GM23338 (cell line): ENCODE results near the gene DAGLA. TPM values are rescaled to one million over a fixed set of nuclear protein-coding genes. Genes with fewer than 3 reads are reported as not detected.

ENCODE experiments used
- ATAC-seq: fragments of 200-7000 bp; cut with Tn5 transposase; 3 replicates; pipeline ENCODE4 v1.9.1; 2020
- DNase-seq: peaks from one replicate; pipeline ENCODE4 v3.0.0-alpha.2; 2015; ENCODE audit warnings: low spot score
- H2AFZ ChIP-seq: fragments of 200-600 bp; sonication (generic); 2 replicates; pipeline ENCODE4 v1.8.0; 2016; ENCODE audit warnings: antibody characterized with exemption, mild to moderate bottlenecking, moderate library complexity
- H3F3A ChIP-seq: fragments of 200-600 bp; sonication (generic); replicated peaks from 2 replicates; pipeline ENCODE4 v1.8.0; 2017; ENCODE audit warnings: antibody characterized with exemption, mixed run types, low read depth
- H3K27ac ChIP-seq: fragments of 200-600 bp; sonication (generic); 2 replicates; pipeline ENCODE4 v1.6.1; 2016; ENCODE audit warnings: low read depth
- H3K27me3 ChIP-seq: fragments of 200-600 bp; sonication (generic); 2 replicates; pipeline ENCODE4 v1.8.0; 2016; ENCODE audit warnings: mild to moderate bottlenecking, mixed run types, moderate library complexity; ENCODE audit not compliant: insufficient read depth
- H3K36me3 ChIP-seq: fragments of 200-600 bp; sonication (generic); 2 replicates; pipeline ENCODE4 v1.8.0; 2016; ENCODE audit warnings: mild to moderate bottlenecking; ENCODE audit not compliant: insufficient read depth
- H3K4me1 ChIP-seq: fragments of 200-600 bp; sonication (generic); 2 replicates; pipeline ENCODE4 v1.8.0; 2016; ENCODE audit warnings: mild to moderate bottlenecking, moderate library complexity; ENCODE audit not compliant: insufficient read depth
- H3K4me2 ChIP-seq: fragments of 200-600 bp; sonication (generic); 2 replicates; pipeline ENCODE4 v1.7.1; 2017; ENCODE audit warnings: mixed run types
- H3K4me3 ChIP-seq: fragments of 200-600 bp; sonication (generic); 2 replicates; pipeline ENCODE4 v1.6.1; 2016; ENCODE audit warnings: mixed run types
- H3K79me2 ChIP-seq: fragments of 200-600 bp; sonication (generic); replicated peaks from 2 replicates; pipeline ENCODE4 v1.8.0; 2017; ENCODE audit warnings: mild to moderate bottlenecking; ENCODE audit not compliant: insufficient read depth
- H3K9me2 ChIP-seq: fragments of 200-600 bp; sonication (generic); 2 replicates; pipeline ENCODE4 v1.8.0; 2017; ENCODE audit not compliant: insufficient read depth
- H4K20me1 ChIP-seq: fragments of 200-600 bp; sonication (generic); replicated peaks from 2 replicates; pipeline ENCODE4 v1.8.0; 2017; ENCODE audit warnings: mild to moderate bottlenecking; ENCODE audit not compliant: insufficient read depth
- H3K27ac Mint-ChIP-seq: 2 replicates; pipeline ENCODE4 v1.8.0; 2020; ENCODE audit warnings: inconsistent platforms, mild to moderate bottlenecking, moderate library complexity, mixed read lengths
- H3K27me3 Mint-ChIP-seq: 3 replicates; pipeline ENCODE4 v1.8.0; 2022; ENCODE audit warnings: low read depth, mild to moderate bottlenecking, moderate library complexity, mixed read lengths, inconsistent platforms; ENCODE audit not compliant: insufficient read depth, poor library complexity
- H3K36me3 Mint-ChIP-seq: 3 replicates; pipeline ENCODE4 v1.8.0; 2021; ENCODE audit warnings: low read depth, mild to moderate bottlenecking, inconsistent platforms, moderate library complexity, mixed read lengths
- H3K4me1 Mint-ChIP-seq: 3 replicates; pipeline ENCODE4 v1.8.0; 2020; ENCODE audit warnings: mild to moderate bottlenecking, inconsistent platforms, mixed read lengths
- H3K4me3 Mint-ChIP-seq: 3 replicates; pipeline ENCODE4 v1.8.0; 2021; ENCODE audit warnings: moderate library complexity, mild to moderate bottlenecking, inconsistent platforms, mixed read lengths
- H3K9me3 Mint-ChIP-seq: 3 replicates; pipeline ENCODE4 v1.8.0; 2020; ENCODE audit warnings: moderate library complexity, mild to moderate bottlenecking, inconsistent platforms, mixed read lengths
- CREB1 ChIP-seq: fragments of 250-450 bp; sonication (Bioruptor Pico); IDR thresholded peaks from 2 replicates; pipeline ENCODE4 v1.5.0; 2020; ENCODE audit warnings: low read depth, mild to moderate bottlenecking, moderate library complexity
- ETS1 ChIP-seq: IDR thresholded peaks from 2 replicates; pipeline ENCODE4 v1.6.1; 2016; ENCODE audit warnings: antibody characterized with exemption
- EZH2 ChIP-seq: fragments of 200-600 bp; sonication (generic); IDR thresholded peaks from one replicate; pipeline ENCODE4 v1.8.0; 2017; ENCODE audit warnings: antibody characterized with exemption, mild to moderate bottlenecking, low read depth; ENCODE audit not compliant: unreplicated experiment
- EZH2phosphoT487 ChIP-seq: fragments of 200-600 bp; sonication (generic); IDR thresholded peaks from one replicate; pipeline ENCODE4 v1.8.1; 2018; ENCODE audit warnings: antibody characterized with exemption; ENCODE audit not compliant: unreplicated experiment
- JUNB ChIP-seq: IDR thresholded peaks from one replicate; pipeline ENCODE4 v1.6.1; 2016; ENCODE audit warnings: antibody characterized with exemption; ENCODE audit not compliant: unreplicated experiment
- POLR2AphosphoS5 ChIP-seq: IDR thresholded peaks from 2 replicates; pipeline ENCODE4 v1.6.1; 2016; ENCODE audit warnings: antibody characterized with exemption, low read depth
- REST ChIP-seq: IDR thresholded peaks from one replicate; pipeline ENCODE4 v1.6.1; 2018; ENCODE audit warnings: antibody characterized with exemption; ENCODE audit not compliant: unreplicated experiment
- STAT1 ChIP-seq: IDR thresholded peaks from one replicate; pipeline ENCODE4 v1.6.1; 2016; ENCODE audit warnings: antibody characterized with exemption; ENCODE audit not compliant: unreplicated experiment
- ZNF331 ChIP-seq: fragments of 250-450 bp; sonication (Bioruptor Pico); IDR thresholded peaks from 2 replicates; pipeline ENCODE4 v1.5.0; 2020; ENCODE audit warnings: low read depth, mild to moderate bottlenecking, moderate library complexity
- ZNF462 ChIP-seq: fragments of 250-450 bp; sonication (Bioruptor Pico); IDR thresholded peaks from 2 replicates; pipeline ENCODE4 v1.5.0; 2020; ENCODE audit warnings: mild to moderate bottlenecking, moderate library complexity
- polyA plus RNA-seq: library from polyadenylated mRNA; unstranded; fragments of >200 nt; fragmentation: Nextera tagmentation; extraction: Ambion mirVana; gene quantifications from 2 replicates; pipeline ENCODE4 v1.2.1, GENCODE V29; 2016
- total RNA-seq: library from RNA; depleted of rRNA; stranded (reverse); fragments of >200 nt; shearing (Covaris generic); gene quantifications from 2 replicates; pipeline ENCODE4 v1.2.3, GENCODE V29; 2014

DAGLA gene
- total and polyA plus RNA-seq, 2 experiments from 2014 or later, result 0.55 to 2.5 TPM

- Histone ChIP-seq H2AFZ (no peak overlapping the region), H3K4me2 (no peak overlapping the region), H3F3A (no peaks in the 10 kb centered on the region), H3K27ac (no peak overlapping the region), H4K20me1 (no peaks in the 10 kb centered on the region), H3K27me3 (peaks cover 12% of the 10 kb centered on the region), H3K9me2 (no peaks in the 10 kb centered on the region), H3K4me3 (no peak overlapping the region), H3K4me1 (peaks cover 5% of the 10 kb centered on the region; the same call in 1 of the 2 replicates), H3K79me2 (no peaks in the 10 kb centered on the region), H3K36me3 (no peaks in the 10 kb centered on the region)
- Mint-ChIP-seq H3K27me3 (peaks cover 7% of the 10 kb centered on the region), H3K36me3 (no peaks in the 10 kb centered on the region), H3K27ac (no peak overlapping the region), H3K4me3 (no peak overlapping the region), H3K9me3 (no peaks in the 10 kb centered on the region), H3K4me1 (peaks cover 12% of the 10 kb centered on the region)
- TF ChIP-seq EZH2phosphoT487 (no peak), POLR2AphosphoS5 (no peak), EZH2 (no peak), CREB1 (CRISPR knock-in tag) (no peak), REST (no peak), ZNF462 (CRISPR knock-in tag) (no peak), STAT1 (no peak), ETS1 (no peak), ZNF331 (CRISPR knock-in tag) (no peak), JUNB (no peak)
- ATAC-seq (no peak), DNase-seq (no peak)
These were observed 2.0 kb downstream of the DAGLA start for GRCh38 chr11:61682093-61682732.
